Dermis microvascular lymphatic vessel endothelial cell (primary cell): ENCODE measurements around the gene MCTP1. TPM values are rescaled to one million over a fixed set of nuclear protein-coding genes. Genes with fewer than 3 reads are reported as not detected.
"Not testable (repeated sequence)": the region's sequence is repeated elsewhere in the genome, so short reads cannot be mapped to it uniquely, and the experiment has no call there.

Source experiments
- DNase-seq, 2 donors: peaks; one replicate each; pipeline versions ENCODE4 v3.0.0 to v3.0.0-alpha.2; 2010; ENCODE audit warnings: low read depth in 2 of 2
- total RNA-seq: library from RNA; depleted of rRNA; stranded (reverse); fragments of >200 nt; gene quantifications from 2 replicates; pipeline ENCODE4 v1.2.1, GENCODE V29; 2014

The MCTP1 gene
- total RNA-seq, 1 donor from 2014 or later: 38.8 TPM

- DNase-seq: no peak
Observed at GRCh38 chr5:95252801-95253200, 32.1 kb downstream of the MCTP1 start.

DNA sequence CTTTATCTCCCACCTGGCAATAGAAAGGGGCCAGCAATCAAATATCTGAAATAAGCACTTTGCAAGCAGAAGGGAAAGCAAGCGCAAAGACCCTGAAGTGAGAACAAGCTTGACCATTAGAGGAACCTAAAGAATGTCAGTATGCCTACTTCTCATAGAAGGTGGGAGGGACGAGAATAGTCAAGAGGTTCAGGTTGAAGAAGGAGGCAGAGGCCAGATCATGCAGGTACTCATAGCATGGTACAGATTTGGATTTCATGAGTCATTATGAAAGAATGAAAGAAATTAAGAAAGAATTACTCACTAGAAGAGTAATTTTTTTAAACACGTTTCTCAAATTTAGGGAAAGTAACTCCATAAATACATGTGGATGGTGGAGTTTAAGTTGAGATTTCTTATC, 33.7 kb downstream of the MCTP1 start:
- no peak for DNase-seq

DNA sequence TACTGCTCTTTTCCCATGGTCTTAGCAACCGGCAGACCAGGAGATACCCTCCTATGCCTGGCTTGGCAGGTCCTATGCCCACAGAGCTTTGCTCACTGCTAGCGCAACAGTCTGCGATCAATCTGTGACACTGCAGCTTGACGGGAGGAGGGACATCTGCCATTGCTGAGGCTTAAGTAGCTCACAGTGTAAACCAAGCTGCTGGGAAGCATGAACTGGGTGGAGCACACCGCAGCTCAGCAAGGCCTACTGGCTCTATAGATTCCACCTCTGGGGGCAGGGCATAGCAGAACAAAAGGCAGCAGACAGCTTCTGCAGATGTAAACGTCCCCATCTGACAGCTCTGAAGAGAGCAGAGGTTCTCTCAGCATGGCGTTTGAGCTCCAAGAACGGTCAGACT, 40.4 kb downstream of the MCTP1 start:
- DNase-seq: no peak

GRCh38 chr5:95241635-95242034, 43.3 kb downstream of the MCTP1 start:
- peak in 1 of 2 donors; percentile 50 for DNase-seq

DNA sequence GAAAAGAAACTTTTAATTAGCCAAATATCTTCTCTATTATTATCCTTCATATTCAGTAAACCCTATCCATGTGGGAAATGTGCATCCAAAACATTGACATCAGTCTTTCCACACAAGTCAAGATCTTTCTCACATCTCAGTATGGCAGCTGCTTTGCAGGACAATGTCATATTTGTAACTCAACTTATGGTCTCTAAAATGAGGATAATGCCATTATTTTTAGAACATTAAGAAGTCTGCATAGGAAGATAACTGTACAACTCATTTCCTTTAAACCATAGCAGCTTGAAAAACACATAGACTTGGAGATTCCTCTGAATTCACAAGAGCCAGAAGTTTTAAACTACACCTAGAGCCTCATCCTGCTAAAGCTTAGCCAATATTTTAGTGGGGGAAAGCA, 43.7 kb downstream of the MCTP1 start:
- peak in 1 of 2 donors; percentile 78 for DNase-seq

DNA sequence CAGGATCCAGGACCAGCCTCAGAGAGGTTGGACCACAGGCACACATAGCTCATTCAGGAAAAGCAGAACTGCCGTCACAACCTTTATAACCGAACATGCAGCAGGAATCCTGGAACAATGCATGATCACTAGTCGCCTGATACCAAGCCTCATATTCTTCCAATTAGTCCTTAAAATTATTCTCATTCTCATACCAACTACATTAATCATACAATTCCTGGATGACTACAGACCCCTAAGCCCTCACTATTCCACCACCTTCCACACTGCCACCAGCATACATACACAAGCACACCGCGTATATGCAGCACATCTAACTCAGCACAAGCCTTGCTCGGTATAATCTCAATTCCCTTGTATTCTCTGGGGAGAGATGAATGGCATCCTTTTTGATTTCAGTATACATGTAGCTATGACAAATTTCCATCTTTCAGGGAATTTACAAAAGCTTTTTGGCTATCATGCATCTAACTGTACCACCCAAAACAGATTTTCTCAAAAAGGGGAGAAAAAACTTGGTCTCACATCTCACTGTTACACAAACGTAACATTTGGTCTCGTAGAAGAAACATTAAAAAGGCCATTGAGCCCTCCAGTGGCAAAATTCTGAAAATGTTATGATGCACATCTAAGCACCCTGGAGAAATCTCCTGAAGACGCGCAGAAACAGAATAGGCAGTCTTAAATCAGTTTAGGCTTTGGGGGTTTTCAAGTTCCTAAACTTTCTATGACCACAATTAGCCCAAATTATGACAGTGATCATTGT, 46.2 kb downstream of the MCTP1 start:
- peak in 1 of 2 donors; percentile 73 for DNase-seq

DNA sequence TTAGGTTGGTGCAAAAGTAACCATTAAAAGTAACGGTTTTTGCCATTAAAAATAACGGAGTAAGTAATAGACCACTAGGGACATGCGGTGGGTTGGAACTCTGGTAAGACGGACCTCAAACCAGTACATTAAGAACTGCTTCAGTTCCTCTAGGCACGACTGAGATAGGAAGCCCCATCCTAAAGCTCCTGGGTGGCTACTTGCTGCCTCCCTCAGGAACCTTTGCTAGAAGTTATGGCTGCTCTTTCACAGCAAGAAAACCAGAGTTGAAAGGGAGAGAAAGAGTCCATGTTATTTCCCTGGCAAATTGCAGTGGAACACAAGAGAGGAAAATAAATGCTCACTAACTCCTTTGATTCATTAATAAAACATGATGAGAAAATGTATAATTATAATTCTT, 47.6 kb downstream of the MCTP1 start:
- peak in 1 of 2 donors; percentile 22 for DNase-seq

GRCh38 chr5:95235439-95235982, 49.4 kb downstream of the MCTP1 start:
- DNase-seq: no peak

GRCh38 chr5:95229646-95230045, 55.2 kb downstream of the MCTP1 start:
- DNase-seq: no peak

DNA sequence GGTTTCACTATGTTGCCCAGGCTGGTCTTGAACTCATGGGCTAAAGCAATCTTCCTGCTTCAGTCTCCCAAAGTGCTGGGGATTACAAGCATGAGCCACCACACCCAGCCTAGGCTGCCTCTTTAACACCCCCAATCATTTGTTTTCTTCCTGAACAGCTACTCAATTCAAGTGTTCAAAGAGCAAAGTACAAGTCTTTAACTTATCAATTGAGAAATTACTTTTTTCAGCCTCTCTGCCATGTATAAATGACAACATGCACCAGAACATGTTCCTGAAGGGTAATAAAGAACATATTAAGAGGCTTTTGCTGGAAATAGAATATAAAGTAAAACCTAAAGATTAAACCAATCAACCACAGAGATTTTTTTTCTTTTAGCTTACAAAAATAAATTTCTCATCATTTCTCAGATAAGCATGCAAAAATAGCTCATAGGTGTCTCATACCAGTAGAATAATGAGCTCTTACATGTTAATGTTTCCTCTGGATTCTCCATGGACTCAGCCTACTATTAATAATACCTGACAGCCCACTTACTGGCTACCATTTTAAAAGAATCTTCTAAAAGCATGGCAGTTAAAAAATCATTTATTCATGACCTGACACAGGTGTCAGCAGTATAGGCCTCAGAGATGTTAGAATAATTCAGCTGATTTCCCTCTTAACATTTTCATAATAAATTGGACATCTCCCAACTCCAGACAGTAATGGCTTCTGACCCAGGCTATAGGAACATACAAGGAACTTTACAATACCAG, 60.0 kb downstream of the MCTP1 start:
- no peak for DNase-seq

DNA sequence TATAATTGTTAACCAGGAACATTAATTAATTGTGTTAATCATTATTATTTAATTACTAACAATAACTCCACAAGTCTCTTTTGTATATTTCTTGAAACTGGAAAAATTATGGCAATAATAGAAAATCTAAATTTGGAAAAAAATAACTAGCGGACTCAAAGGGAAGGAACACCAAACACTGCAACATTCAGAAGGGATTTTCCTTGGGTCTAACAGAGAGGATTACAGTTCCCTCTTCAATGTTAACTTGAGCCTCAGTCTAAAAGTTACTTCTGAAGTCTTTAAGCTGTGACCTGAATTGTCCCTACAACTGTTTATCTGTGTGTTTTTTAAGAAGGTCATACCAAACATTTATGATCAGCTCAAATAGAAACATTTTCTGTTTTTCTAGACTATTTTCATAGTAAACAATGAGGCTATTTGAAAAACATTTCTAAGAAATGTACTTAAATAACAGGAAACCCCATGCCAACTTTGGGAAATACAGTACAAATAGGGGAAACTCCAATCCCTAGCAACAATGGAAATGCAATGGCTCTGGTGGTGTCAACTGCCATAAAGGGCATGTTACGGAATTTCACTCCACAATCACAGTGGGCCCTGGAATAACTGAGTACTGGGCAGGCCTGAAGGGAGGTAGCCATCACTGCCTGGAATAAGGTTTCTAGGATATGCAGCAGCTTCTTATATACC, 61.2 kb downstream of the MCTP1 start:
- DNase-seq: peak; percentile 21 to 86

DNA sequence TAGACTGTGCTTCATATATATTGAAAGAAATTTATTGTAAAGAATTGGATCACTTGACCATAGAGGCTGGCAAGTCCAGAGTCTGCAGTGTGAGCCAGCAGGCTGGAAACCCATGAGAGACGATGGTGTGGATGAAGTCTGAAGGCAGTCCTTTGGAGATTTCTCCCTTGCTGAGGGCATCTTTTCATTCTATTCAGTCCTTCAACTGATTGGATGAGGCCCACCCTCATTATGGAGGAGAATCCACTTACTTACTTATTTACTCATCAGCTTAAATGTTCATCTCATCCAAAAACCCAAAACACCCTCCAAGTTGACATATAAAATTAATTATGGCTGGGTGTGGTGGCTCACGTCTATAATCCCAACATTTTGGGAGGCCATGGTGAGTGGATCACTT, 62.1 kb downstream of the MCTP1 start:
- DNase-seq: no peak

GRCh38 chr5:95221234-95221633, 63.7 kb downstream of the MCTP1 start:
- DNase-seq: no peak

DNA sequence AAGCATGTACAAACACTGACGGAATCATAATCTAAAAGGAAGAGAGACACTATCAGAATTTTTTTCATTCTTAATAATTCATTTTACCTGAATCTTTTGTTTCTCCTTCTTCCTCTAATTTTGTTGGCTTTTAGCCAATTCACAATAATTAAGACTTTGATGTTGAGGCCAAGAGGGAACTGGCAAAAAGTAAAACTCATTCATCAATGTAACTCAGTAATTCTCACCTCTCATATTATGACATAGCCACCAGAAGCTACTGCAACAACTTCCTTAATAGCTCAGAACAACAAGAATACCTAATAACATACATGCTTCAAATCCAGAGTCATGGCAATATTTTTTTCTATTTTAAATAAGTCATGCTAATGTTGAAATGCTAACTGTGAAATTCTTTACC, 64.5 kb downstream of the MCTP1 start:
- no peak for DNase-seq

DNA sequence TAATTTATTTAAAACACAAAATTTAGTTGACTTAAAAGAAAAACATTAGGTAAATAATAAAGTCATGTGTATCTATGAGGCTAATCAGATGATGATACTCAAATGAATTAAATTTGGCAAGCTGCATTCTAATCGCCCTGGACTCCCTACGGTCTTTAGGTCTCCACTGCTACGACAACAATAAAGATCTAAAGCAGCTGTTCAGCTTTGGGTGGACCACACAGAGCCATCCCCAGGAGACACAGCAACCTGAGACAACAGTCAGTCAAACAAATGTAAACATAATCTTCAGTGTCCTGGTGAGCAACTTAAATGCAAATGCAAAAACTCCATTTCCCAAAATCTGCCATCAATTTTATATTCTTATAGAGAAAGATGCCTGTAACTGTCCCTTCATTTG, 65.5 kb downstream of the MCTP1 start:
- no peak for DNase-seq

- no peak for DNase-seq
Observed at GRCh38 chr5:95217881-95218280, 67.0 kb downstream of the MCTP1 start.

GRCh38 chr5:95217351-95217750, 67.5 kb downstream of the MCTP1 start:
- DNase-seq: peak in 1 of 2 donors; percentile 32

DNA sequence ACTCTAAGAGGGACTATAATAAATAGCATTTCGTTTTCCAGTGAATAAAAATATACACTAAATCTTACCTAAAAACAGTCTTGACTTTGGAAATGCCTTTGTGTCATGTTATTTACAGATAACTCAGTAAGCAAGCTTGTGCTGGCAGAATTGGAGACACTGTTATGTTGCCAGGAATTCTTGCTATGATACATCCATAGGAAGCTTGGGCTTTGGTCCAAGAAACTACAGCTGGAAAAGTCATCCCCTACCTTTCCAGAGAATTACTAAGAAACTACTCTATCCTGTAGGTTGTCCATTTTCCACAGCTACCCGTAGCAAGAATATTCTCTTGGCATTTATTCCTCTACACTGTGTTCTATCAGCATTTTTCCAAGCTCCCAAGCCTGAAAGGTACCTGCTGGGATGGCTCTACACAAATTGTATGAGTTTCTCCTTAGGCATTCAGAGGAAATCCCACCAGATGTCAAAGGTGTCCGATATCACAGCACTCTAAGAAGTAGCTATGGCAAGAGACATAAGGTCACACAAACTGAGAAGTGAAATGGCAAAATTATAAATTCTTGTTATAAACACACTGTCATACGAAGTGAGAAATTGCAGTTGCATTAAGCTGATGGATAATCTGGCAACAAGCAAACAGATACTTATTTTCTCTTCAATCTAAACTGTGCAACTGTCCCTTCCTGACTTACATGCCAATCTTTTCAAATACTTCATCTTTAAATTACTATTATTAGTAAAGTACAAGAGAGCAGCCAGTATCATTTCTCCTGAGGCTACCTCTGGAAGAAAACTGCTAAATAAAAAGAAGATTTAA, 68.5 kb downstream of the MCTP1 start:
- peak in 1 of 2 donors; percentile 92 for DNase-seq

GRCh38 chr5:95207811-95208210, 77.1 kb downstream of the MCTP1 start:
- DNase-seq: not testable (repeated sequence)

DNA sequence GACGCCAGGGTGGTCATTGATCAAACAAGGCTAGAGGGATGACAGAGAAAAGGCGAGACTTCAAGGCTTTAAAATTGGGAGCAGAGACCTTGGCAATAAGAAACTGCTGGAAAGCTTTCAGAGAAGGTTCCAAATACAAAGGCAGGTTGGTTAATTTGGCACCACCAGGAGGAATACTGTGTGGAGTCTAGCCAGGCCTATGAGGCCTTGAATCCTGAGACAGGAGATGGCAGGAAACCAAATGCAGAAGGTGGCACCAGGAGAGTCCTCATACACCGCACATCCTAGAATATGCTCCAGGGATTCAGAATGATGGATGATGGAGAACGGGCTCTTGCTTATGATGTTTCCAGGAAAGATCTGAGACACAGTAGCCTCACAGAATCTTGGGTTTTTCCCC, 90.0 kb downstream of the MCTP1 start:
- DNase-seq: no peak

GRCh38 chr5:95191330-95191729, 93.6 kb downstream of the MCTP1 start:
- DNase-seq: peak in 1 of 2 donors; percentile 25
